Hematopoietic multipotent progenitor cell treated with erythropoietin and hydrocortisone succinate and interleukin-3 and kit ligand, for 17 days (in vitro differentiated cells): ENCODE measurements around the gene NCOR1.
A peak's percentile ranks its signal among the peaks of the same experiment; 100 is the strongest.
"Not testable (repeated sequence)": the region's sequence is repeated elsewhere in the genome, so short reads cannot be mapped to it uniquely, and the experiment has no call there.

Source experiments
- DNase-seq: peaks from one replicate; pipeline ENCODE4 v3.0.0-alpha.2; 2015; ENCODE audit warnings: low spot score

NCOR1 gene

GRCh38 chr17:16214190-16215001, 938 bp downstream of the NCOR1 start:
- DNase-seq = peak; percentile 9

- DNase-seq = no peak
Measured at GRCh38 chr17:16212793-16213192, 2.5 kb downstream of the NCOR1 start.

GRCh38 chr17:16211590-16211989, 3.7 kb downstream of the NCOR1 start:
- no peak for DNase-seq

DNA sequence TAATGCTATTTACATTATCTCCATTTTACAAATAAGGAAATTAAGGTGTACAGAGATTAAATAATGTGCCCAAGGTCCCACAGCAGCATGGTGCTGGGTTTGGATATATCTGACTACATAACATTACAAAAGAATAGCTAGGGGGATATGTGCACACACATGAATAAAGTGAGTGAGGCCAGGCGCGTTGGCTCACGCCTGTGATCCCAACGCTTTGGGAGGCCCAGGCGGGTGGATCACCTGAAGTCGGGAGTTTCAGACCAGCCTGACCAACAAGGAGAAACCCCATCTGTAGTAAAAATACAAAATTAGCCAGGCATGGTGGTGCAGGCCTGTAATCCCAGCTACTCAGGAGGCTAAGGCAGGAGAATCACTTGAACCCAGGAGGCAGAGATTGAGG, 10.6 kb downstream of the NCOR1 start:
- DNase-seq = not testable (repeated sequence)

- not testable (repeated sequence) for DNase-seq
Measured at GRCh38 chr17:16202554-16203500, 12.5 kb downstream of the NCOR1 start.

DNA sequence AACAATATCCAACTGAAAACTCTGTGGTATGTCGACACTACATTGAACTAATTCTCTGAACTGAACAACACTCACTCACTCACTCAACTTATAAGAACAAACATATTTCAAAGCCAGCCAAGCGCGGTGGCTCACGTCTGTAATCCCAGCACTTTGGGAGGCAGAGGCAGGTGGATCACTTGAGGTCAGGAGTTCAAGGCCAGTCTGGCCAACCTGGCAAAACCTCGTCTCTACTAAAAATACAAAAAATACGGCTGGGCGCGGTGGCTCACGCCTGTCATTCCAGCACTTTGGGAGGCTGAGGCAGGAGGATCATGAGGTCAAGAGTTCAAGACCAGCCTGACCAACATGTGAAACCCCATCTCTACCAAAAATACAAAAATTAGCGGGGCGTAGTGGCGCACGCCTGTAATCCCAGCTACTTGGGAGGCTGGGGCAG, 13.6 kb downstream of the NCOR1 start:
- not testable (repeated sequence) for DNase-seq

DNA sequence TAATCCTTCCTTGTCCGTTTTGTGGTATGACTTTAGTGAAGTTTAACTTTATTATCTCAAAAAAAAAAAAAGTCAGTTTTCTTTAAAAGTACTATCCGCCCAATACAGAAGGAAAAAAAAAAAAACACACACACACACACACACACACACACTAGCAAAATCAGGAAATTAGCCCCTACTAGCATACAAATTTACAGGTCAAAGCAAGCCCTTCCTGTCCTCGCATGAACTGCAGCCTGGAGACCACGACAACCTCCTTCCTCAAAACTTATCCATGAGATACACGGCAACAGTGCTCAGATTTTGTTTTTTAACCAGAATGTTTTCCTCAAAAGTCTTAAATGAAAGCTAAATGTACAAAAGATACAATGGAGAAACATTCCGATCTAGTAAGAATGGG, 16.2 kb downstream of the NCOR1 start:
- DNase-seq = no peak

DNA sequence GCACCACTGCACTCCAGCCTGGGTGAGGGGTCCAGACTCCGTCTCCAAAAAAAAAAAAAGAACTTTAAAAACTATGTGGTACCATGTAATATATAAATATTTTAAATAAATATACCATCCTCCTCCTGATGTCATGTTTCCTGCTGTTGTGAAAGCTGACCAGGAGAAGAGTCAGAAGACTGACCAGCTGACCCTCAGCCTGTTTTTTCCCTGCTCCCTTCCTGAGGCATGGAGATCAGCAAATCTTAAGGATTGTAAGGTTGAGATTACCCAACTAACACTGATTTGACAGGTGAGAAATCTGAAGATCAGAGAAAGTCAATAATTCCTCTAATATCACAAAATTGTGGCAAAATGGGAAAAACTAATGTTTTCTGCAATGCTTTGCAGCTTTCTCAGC, 18.1 kb downstream of the NCOR1 start:
- DNase-seq = no peak

- DNase-seq = not testable (repeated sequence)
Measured at GRCh38 chr17:16194307-16194835, 21.0 kb downstream of the NCOR1 start.

GRCh38 chr17:16191604-16192003, 23.7 kb downstream of the NCOR1 start:
- DNase-seq = no peak

DNA sequence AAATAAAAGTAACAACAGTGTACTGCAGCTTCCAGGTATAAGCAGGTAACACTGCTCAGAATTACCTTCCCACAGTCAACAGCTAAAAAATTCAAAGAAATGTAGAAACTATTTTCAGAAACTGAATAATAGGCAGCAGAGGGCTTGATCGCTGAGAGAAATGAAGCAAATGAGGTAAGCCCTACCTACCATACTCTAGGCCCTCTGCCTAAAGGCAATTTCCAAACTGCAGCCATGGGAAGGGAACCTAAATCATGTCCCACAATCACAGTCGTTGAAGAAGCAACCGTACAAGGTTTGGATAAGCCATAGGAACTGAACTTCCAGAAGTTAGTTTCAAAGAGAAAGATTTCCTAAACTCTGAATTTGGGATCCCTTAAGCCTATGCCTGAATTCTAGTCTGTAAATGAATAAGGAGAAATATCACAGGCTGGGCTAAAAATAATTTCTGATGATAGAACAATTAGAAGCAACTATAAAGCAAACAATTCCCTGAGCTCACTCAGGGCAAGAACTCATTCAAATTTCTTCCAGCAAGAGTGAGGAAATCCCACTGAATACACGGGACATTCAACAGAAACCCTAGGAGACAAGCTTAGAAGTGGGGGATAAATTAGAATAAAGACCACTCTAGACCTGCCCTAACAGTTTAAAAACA, 24.5 kb downstream of the NCOR1 start:
- DNase-seq = no peak

GRCh38 chr17:16189791-16190348, 25.5 kb downstream of the NCOR1 start:
- no peak for DNase-seq

DNA sequence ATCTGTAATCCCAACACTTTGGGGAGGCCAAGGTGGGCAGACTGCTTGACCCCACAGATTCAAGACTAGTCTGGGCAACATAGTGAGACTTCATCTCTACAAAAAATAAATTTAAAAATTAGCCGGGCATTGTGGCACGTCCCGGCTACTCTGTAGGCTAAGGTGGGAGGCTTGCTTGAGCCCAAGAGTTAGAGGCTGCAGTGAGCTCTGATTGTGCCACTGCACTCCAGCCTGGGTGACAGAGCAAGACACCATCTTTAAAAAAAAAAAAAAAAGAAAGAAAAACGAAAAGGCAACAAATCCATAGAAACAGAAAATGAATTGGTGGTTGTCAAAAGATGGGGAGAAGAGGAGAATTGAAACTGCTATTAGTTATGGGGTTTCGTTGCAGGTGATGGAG, 27.7 kb downstream of the NCOR1 start:
- DNase-seq = no peak

GRCh38 chr17:16181581-16181980, 33.8 kb downstream of the NCOR1 start:
- no peak for DNase-seq

DNA sequence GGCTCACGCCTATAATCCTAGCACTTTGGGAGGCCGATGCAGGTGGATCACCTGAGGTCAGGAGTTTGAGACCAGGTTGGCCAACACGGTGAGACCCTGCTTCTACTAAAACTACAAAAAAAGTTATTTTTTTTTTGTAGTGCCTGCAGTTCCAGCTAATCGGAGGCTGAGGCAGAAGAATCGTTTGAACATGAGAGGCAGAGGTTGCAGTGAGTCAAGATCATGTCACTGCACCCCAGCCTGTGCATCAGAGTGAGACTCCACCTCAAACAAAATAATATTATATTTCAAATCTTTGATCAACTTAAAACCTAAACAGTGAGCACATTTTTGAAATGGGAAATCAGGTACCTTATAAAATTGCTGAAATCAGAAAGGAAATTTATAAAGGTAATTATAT, 36.5 kb downstream of the NCOR1 start:
- DNase-seq = no peak

- DNase-seq = no peak
Measured at GRCh38 chr17:16171613-16172012, 43.7 kb downstream of the NCOR1 start.

DNA sequence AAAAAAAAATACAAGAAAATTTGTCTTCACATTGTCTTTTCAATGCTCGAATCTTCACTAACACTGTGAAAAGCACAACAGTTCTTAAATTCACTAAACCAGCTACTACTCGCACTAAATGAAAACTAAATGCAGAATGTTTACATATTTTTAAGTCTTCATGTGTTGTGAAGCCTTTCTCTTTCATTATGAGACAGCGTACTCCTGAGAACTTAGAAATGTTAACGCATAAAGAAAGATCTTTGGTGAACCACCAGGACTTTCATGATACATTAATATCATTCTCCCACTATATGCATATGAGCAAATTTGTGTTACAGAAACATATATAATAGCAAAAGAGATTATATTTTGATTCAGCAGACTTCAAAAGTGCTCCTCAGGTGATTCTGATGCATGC, 48.6 kb downstream of the NCOR1 start:
- DNase-seq = not testable (repeated sequence)

- no peak for DNase-seq
Measured at GRCh38 chr17:16158714-16159113, 56.6 kb downstream of the NCOR1 start.

GRCh38 chr17:16155536-16155935, 59.8 kb downstream of the NCOR1 start:
- DNase-seq = peak; percentile 34

GRCh38 chr17:16152326-16152725, 63.0 kb downstream of the NCOR1 start:
- DNase-seq = not testable (repeated sequence)

DNA sequence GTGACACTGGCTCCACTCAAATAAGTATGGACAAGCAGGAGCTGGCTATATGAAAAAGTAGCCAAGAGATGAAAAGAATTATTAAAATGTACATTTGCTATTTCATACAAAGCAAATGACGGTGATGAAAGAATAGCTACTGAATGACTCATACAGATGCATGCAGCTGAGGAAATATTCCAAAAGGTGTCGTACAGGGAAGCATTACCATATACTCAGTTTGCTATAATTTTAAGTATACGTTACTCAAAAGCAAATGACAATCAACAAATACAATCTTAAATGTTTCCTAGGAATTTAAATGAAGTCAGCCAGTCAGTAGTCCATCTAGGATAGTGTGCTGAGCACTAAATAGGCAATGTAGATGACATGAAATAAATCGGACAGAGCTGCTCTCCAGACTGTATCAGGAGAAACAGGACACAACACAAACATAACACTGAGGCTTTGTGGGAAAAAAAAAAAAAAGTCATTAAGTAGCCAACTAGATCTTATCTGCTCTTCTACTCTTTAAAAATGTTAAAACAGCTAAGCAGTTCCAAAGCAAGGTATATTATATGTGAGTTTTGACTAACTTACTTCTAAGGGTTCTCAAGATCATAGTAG, 65.0 kb downstream of the NCOR1 start:
- DNase-seq = no peak
